Left hindlimb (tissue), 1 donor: ENCODE results near the gene DEDD.

Experiments
- DNase-seq: peaks from one replicate; pipeline ENCODE4 v3.0.0-alpha.2; 2018

The DEDD gene

GRCh38 chr1:161091093-161091492 is 41.4 kb downstream of the DEDD start:
- no peak for DNase-seq

GRCh38 chr1:161090617-161091016 is 41.9 kb downstream of the DEDD start:
- DNase-seq: no peak

GRCh38 chr1:161089938-161090337 is 42.5 kb downstream of the DEDD start:
- DNase-seq: no peak

DNA sequence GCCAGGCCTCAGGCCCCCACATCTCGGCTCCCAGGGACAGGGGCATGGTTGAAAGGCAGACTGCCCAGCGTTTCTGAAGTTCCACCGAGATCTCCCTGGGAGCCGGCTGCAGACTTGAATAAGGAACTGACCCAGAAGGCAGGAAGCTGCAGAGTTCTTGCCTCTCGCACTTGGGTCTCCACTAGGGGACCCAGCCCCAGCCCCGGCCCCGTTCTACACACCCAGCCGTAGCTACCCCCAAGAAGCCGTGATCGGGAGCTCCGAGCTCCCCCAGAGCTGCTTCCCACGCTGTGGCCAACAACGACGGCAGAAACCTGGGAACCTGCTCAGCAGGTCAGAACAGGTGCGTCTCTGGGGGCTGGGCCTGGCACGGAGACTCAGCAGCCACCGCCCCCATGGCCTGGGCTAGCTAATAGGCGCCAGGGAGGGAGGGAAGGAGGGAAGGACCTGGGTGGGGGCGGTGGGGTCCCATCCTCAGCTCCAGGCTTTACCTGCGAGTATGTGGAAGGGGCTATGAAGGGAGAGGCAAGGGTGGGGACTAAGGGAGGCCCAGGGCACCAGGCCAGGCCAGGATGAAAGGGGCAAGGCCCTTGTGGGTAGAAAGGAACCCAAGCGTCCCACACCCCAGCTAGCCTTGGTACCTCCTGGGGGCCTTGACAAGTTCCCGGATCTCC is 43.1 kb downstream of the DEDD start, which contains the start of gene NECTIN4:
TSS of gene NECTIN4 (minus strand) at position 308 of the 674 bp plus-strand sequence. CDS start at position 46, 262 bp downstream.
- DNase-seq: no peak

- no peak for DNase-seq
These were observed 43.8 kb downstream of the DEDD start for GRCh38 chr1:161088587-161089110.

GRCh38 chr1:161086457-161086856 is 46.0 kb downstream of the DEDD start:
- DNase-seq: no peak

DNA sequence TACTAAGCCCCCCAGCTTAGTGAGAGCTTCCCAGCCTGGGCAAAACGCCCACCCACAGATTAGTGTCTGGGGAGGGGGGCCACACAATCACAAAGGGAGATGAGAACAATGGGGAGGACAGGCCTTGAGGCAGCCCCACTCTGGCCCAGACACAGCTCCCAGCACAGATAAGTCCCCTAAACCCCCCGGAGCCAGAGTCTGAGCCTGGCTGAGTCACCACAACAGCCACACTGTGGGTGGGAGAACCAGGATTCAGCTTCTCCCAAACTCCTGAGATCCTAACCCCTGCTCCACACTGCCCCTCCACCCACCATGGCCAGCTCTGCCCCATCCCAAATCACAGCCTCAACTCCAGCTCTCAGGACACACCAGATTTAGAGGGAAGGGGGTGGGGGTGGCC is 47.3 kb downstream of the DEDD start:
- no peak for DNase-seq

DNA sequence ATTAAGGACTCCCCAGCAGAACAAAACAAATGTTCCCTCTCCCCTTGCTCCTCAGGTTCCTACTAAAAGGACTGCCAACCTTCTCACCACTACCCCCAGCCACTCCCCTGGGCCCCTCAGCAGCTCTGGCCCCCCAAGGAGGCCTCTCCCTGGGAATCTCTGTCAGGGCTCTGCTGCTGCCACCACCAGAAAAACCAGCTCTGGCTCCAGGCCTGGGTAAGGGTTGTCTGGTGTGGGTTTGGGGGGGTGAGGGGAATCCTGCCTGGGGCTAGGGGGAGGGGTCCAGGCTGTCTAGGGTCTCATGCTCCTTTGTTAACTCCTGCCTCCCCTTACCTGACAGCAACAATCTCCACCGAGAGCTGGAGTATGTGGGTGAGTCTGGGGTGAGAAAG is 47.9 kb downstream of the DEDD start:
- DNase-seq: no peak

DNA sequence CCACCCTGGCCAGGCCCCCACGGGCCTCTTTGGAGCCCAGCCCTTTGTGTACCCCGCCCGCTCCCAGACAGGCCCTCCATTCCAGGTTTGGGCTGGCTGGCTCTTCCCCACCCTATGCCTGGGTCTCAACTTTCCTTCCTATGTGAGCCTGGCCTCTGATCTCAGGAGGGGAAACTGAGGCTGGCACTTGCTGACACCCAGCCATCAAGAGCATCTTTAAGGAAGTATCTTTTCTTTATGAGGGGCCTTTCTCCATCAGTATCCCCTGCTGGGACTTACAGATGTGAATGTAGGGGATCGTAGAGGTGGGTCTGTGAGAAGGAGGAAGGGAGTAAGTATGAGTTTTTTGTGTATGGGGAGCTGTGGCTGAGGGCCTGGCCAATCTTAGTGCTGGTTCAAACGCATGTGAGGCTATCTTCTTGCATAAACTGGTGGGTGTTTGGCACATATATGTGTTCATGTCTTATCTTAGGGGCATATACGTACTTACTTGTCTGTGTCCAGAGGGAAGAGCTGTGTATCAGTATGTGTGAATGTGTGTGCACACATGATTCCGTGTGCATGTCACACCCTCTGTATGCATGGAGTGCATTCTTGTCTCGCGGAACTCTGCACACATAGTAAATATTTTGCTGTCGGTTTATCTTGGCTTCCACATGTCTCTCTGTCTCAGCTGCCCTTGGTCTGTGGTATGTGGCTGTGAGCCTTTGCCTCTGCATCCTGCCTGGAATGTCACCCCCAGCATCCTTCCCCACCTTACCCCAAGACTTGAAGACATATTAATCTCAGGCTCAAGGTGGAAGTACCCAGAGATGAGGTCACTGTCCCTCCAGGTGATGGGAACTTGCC is 48.5 kb downstream of the DEDD start:
- DNase-seq: no peak

DNA sequence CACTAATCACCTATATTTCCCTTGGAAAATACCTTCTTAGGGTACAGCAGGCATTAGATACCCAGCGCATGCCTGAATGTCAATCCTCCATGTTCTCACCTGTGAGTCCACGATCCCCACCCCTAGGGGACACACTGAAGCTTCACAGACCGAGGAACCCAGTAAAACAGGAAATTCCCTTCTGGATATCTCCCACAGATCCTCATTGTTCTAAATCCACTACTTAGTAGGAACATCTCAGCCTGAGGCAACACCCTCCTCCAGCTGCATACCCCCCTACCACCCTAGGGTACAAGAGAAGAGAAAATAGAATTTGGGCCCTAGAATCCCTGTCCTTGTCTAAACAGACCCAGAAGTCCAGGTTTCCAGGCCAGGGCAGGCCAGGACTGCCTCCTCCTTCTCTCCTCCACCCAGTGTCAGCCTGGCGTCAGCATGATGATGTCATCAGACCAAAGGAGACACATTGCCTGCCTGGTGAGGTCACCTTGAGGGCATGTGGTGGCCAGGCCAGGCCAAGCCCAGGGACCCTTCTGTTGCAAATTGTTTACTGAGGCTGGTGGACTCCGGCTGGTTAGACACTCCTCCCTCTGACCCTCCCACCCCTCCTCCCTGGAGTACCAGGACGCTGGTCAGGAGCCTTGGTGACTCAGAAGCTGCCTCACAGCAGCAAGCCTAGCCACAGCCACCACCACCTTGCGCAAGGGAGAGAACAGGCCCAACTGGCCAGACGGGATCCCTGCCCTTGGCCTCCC is 49.3 kb downstream of the DEDD start:
- DNase-seq: no peak

DNA sequence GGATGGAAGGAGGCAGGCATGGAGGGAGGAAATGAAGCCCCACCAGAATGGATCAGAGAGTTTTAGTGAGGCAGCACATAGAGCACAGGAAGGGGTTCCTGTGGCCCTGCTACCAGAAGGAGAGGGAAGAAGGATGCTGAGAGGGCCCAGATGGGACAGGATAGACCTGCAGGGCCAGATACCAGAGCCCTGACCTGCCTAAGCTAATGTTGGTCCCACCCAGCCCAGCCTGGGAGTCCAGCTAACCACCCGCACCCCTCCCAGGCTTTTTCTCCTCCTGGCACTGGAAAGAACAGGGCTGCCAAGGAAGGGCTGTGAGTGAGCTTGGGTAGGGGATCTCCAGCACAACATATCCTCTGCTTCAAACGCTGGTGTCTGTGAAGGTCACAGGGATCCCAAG is 50.0 kb downstream of the DEDD start:
- DNase-seq: no peak

DNA sequence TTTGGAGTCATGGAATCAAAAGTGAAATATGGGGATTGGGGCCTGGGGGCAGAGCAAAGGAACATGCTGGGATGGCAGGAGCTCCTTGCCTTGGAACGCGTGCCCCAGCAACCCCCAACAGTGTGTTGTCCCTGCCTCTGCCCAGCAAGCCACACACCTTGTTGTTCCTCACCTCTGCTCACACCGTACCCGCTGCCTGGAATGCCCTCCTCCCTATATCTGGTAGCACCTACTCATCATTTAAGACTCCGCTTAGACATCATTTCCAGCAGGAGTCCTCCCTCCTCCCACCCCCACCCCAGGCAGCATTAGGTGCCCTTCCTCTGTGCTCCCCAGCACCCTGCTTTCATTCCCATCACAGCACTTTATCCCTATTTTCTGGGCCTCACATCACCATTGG is 50.9 kb downstream of the DEDD start:
- no peak for DNase-seq

- DNase-seq: no peak
These were observed 51.7 kb downstream of the DEDD start for GRCh38 chr1:161080441-161081405.

GRCh38 chr1:161079436-161080110 is 52.9 kb downstream of the DEDD start:
- no peak for DNase-seq

GRCh38 chr1:161077426-161077825 is 55.0 kb downstream of the DEDD start:
- DNase-seq: no peak

DNA sequence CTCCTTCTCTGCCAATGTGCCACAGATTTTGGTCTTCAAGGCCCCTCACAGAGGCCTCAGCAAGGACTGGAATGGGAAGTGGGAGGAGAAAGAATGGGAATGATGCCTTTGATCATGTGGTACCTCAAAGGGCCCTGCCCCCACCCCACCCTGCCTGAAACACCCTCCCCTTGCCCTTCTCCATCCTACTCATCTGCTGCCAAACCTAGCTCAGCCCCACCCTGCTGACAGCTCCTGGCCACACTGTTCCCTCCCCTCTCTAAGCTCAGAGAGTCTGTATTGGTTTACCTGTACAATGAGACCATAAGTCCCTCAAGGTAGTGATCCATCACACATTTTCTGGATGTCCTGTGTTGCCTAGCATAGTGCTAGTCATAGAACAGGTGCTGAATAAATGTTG is 56.1 kb downstream of the DEDD start:
- no peak for DNase-seq

- no peak for DNase-seq
These were observed 57.6 kb downstream of the DEDD start for GRCh38 chr1:161074676-161075368.

DNA sequence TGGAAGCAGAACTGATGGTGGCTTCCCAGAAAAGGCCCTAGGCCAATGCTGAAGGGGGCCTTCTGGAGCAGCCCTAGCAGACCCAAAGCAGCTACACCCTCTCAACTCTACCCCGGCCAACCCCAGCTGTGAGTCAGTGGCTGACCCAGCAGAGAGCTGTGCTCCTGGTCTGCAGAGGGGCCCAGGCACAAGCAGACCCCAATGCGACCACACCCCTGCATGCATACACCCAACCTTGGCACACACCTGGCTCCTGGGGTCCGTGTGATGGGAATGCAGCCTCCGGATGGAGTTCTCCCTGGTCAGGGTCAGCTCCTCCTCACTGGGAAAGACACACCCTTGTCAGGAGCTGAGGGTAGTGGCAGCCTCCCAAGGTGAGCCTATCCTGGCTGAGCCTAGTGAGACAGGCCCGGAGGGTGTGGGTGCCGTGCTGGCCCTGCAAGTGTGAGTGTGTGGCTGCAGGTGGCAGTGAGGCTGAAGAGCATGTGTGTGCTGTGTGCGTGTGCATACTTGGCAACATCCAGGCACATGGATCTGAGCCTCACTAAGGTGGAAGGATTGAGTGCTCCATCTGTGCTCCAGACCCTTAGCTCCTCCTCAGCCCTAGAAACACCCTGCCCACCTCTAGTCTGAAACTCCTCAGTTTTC is 58.9 kb downstream of the DEDD start:
- no peak for DNase-seq

DNA sequence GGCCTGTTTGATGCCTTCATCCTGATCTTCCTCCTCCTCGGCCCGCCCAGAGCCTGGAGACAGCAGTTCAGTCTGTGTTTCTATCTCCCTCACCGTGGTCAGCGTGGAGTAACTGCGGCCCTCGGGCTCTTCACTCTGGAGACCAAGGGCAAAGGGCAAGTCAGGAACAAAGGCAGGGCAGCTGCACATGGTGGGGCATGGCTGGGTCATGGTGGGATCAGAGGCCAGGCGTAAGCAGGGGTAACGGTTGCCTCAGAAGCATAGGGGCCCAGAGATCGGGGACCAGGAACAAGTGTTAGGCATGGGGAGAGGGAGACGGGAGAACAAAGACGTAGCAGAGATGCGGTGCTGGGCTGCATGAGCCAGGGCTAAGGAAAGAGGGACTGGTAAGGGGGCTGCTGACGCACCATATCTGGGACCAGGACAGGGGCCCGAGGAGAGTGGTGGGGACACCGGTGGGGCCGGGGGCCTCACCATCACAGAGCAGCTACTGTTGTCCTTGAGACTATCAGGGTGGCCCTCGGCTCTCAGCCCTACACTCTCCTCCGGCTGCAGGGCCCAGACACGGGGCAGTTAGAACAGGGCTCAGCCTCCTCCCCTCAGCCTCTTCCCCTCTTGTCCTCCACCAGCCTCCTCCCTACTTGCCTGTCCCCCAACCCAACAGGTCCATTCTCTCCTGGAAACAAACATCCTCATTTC is 59.6 kb downstream of the DEDD start:
- no peak for DNase-seq
